Tibial nerve (tissue), 4 donors: ENCODE measurements around the gene GRID1. TPM values are rescaled to one million over a fixed set of nuclear protein-coding genes. Genes with fewer than 3 reads are reported as not detected.

Experiments used
- DNase-seq, 2 donors: peaks; one replicate each; pipeline ENCODE4 v3.0.0-alpha.2; 2019; ENCODE audit warnings: low spot score in 2 of 2
- H3K27ac ChIP-seq, 4 donors: fragments of 200-600 bp; sonication (generic) in 3 of 4; one replicate each; pipeline ENCODE4 v1.5.1; 2017 to 2019; ENCODE audit warnings: mild to moderate bottlenecking in 1 of 4
- H3K27me3 ChIP-seq, 2 donors: fragments of 200-600 bp; sonication (generic) in 1 of 2; one replicate each; pipeline versions ENCODE4 v1.5.1 to v1.6.0; 2017 to 2019
- H3K36me3 ChIP-seq, 3 donors: fragments of 200-600 bp; sonication (generic); one replicate each; pipeline ENCODE4 v1.5.1; 2018 to 2019
- H3K4me1 ChIP-seq, 4 donors: fragments of 200-600 bp; sonication (generic) in 3 of 4; one replicate each; pipeline ENCODE4 v1.5.1; 2017 to 2019
- H3K4me3 ChIP-seq, 4 donors: fragments of 200-600 bp; sonication (generic) in 3 of 4; one replicate each; pipeline ENCODE4 v1.5.1; 2017 to 2019; ENCODE audit warnings: mild to moderate bottlenecking in 1 of 4, moderate library complexity in 1 of 4
- H3K9me3 ChIP-seq, 4 donors: fragments of 200-600 bp; sonication (generic) in 3 of 4; one replicate each; pipeline ENCODE4 v1.5.1; 2017 to 2019
- CTCF ChIP-seq, 5 experiments: fragments of 200-600 bp in 3 of 5; fragments of 450-650 bp in 2 of 5; sonication (generic) in 3 of 5; IDR thresholded peaks; one replicate each; pipeline ENCODE4 v1.5.1; 2016 to 2019; ENCODE audit warnings: antibody characterized with exemption in 5 of 5, mild to moderate bottlenecking in 3 of 5, moderate library complexity in 2 of 5
- EP300 ChIP-seq, 2 donors: sonication (generic); formaldehyde crosslinking; IDR thresholded peaks; one replicate each; pipeline ENCODE4 v1.6.1; 2017; ENCODE audit warnings: antibody characterized with exemption in 2 of 2, mild to moderate bottlenecking in 1 of 2
- POLR2A ChIP-seq, 2 donors: fragments of 450-650 bp; IDR thresholded peaks; one replicate each; pipeline ENCODE4 v1.6.1; 2017; ENCODE audit warnings: antibody characterized with exemption in 2 of 2, mild to moderate bottlenecking in 2 of 2, moderate library complexity in 2 of 2
- WGBS, 2 donors: methylation state at CpG; one replicate each; pipeline ENCODE4 v1.1.5; 2018; 5-methylcytosine and 5-hydroxymethylcytosine counted together
- total RNA-seq, 4 donors: library from RNA; depleted of rRNA; stranded (reverse); fragments of >200 nt; gene quantifications; one replicate each; pipeline ENCODE4 v1.1.0, GENCODE V29; 2016

Gene GRID1
- total RNA-seq, 4 donors from 2014 or later, result 7.7 to 16.3 (median 10.5) TPM

- 88 to 94% methylated on average over 3 to 5 of the region's 5 CpGs for WGBS, 2 donors
- DNase-seq, result no peak
- no peaks in the 10 kb centered on the region for H3K4me1 ChIP-seq
- TF ChIP-seq CTCF (IDR thresholded peaks at IDR 0.05) (no peak), POLR2A (IDR thresholded peaks at IDR 0.05) (no peak), EP300 (IDR thresholded peaks at IDR 0.05) (no peak)
- no peaks in the 10 kb centered on the region for H3K27me3 ChIP-seq
- no peaks in the 10 kb centered on the region for H3K36me3 ChIP-seq
- H3K9me3 ChIP-seq, result no peaks in the 10 kb centered on the region
- H3K27ac ChIP-seq, result no peak overlapping the region
- H3K4me3 ChIP-seq, result no peak overlapping the region
These were observed 203.7 kb downstream of the GRID1 start for GRCh38 chr10:86162696-86163400.

GRCh38 chr10:86162036-86162435 is 204.6 kb downstream of the GRID1 start:
- Histone ChIP-seq H3K4me1 (no peaks in the 10 kb centered on the region), H3K27ac (no peak overlapping the region), H3K4me3 (no peak overlapping the region), H3K9me3 (no peaks in the 10 kb centered on the region), H3K27me3 (no peaks in the 10 kb centered on the region), H3K36me3 (no peaks in the 10 kb centered on the region)
- DNase-seq, result no peak
- TF ChIP-seq POLR2A (IDR thresholded peaks at IDR 0.05) (no peak), EP300 (IDR thresholded peaks at IDR 0.05) (no peak), CTCF (IDR thresholded peaks at IDR 0.05) (no peak)
- 72 to 75% methylated on average over 2 of the region's 2 CpGs for WGBS, 2 donors

- no peaks in the 10 kb centered on the region for H3K27me3 ChIP-seq
- no peak overlapping the region for H3K4me3 ChIP-seq
- 79 to 81% methylated on average over 8 of the region's 8 CpGs for WGBS, 2 donors
- no peaks in the 10 kb centered on the region for H3K4me1 ChIP-seq
- no peak for TF ChIP-seq CTCF (IDR thresholded peaks at IDR 0.05)
- no peak overlapping the region for H3K27ac ChIP-seq
- DNase-seq, result no peak
- no peaks in the 10 kb centered on the region for H3K36me3 ChIP-seq
- H3K9me3 ChIP-seq, result no peaks in the 10 kb centered on the region
These were observed 205.6 kb downstream of the GRID1 start for GRCh38 chr10:86160890-86161585.

GRCh38 chr10:86159797-86160196 is 206.8 kb downstream of the GRID1 start:
- no peaks in the 10 kb centered on the region for H3K36me3 ChIP-seq
- no peaks in the 10 kb centered on the region for H3K27me3 ChIP-seq
- no peak overlapping the region for H3K27ac ChIP-seq
- H3K4me1 ChIP-seq, result no peaks in the 10 kb centered on the region
- TF ChIP-seq POLR2A (IDR thresholded peaks at IDR 0.05), result no peak
- TF ChIP-seq CTCF (IDR thresholded peaks at IDR 0.05), result no peak
- TF ChIP-seq EP300 (IDR thresholded peaks at IDR 0.05), result no peak
- WGBS, 2 donors, result 81 to 82% methylated on average over 3 of the region's 3 CpGs
- H3K9me3 ChIP-seq, result no peaks in the 10 kb centered on the region
- no peak for DNase-seq
- H3K4me3 ChIP-seq, result no peak overlapping the region
